ENCODE results near the gene EFNA5.

The EFNA5 gene

DNA sequence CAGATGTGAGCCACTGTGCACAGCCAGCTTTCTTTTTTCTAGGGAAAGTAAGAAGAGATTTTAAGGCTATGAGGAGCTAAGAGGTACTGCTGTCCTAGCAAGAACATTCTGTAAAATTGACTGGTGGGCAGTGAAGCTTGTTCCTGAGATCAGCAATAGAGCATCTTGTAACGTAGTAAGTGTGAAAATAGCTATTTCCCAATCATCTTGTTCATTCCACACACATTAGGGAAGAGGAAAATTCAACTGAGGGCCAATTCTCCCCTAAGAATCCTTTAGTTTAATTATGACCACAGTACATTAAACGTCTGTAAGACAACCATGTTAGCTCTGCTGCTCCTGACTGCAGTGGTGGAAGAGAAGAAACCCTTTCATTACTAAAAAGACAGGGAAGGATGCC, 246.2 kb downstream of the EFNA5 start:
- no peaks in the 10 kb centered on the region for H3K36me3 ChIP-seq
- H3K9me3 ChIP-seq (ENCODE audit: severe bottlenecking), result no peaks in the 10 kb centered on the region
- no peaks in the 10 kb centered on the region for H3K27me3 ChIP-seq (ENCODE audit: insufficient read depth, low read depth, severe bottlenecking)
- H3K4me3 ChIP-seq (ENCODE audit: low read depth, low read length), result no peak overlapping the region
- TF ChIP-seq, protein P1, sequence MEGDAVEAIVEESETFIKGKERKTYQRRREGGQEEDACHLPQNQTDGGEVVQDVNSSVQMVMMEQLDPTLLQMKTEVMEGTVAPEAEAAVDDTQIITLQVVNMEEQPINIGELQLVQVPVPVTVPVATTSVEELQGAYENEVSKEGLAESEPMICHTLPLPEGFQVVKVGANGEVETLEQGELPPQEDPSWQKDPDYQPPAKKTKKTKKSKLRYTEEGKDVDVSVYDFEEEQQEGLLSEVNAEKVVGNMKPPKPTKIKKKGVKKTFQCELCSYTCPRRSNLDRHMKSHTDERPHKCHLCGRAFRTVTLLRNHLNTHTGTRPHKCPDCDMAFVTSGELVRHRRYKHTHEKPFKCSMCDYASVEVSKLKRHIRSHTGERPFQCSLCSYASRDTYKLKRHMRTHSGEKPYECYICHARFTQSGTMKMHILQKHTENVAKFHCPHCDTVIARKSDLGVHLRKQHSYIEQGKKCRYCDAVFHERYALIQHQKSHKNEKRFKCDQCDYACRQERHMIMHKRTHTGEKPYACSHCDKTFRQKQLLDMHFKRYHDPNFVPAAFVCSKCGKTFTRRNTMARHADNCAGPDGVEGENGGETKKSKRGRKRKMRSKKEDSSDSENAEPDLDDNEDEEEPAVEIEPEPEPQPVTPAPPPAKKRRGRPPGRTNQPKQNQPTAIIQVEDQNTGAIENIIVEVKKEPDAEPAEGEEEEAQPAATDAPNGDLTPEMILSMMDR (IDR thresholded peaks at IDR 0.05; ENCODE audit: low read depth, low read length), result no peak
- DNase-seq, result no peak
- H3K27ac ChIP-seq, result no peak overlapping the region

DNA sequence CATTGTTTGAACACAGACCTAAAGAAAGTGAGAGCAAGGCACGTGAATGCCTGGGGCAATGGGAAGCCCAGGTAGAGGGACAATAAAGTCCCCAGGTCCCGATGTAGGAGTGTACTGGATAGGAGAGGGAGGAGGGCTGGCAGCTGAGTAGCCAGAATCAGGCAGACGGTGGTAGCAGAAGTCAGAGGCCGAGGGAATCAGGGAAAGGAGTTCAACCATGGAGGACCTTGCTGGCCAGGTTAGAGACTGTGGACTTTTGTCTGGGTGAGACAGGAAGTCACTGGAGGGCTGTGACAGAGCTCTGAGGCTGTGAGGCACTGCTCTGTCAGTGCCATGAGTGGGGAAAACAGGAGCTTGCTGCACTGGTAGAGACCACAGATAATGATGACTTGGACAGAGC, 248.2 kb downstream of the EFNA5 start:
- no peaks in the 10 kb centered on the region for H3K27me3 ChIP-seq (ENCODE audit: insufficient read depth, low read depth, severe bottlenecking)
- no peak for DNase-seq
- no peaks in the 10 kb centered on the region for H3K9me3 ChIP-seq (ENCODE audit: severe bottlenecking)
- no peaks in the 10 kb centered on the region for H3K36me3 ChIP-seq
- H3K27ac ChIP-seq, result no peak overlapping the region
- TF ChIP-seq, protein P1 (IDR thresholded peaks at IDR 0.05; ENCODE audit: low read depth, low read length), result no peak
- no peak overlapping the region for H3K4me3 ChIP-seq (ENCODE audit: low read depth, low read length)

DNA sequence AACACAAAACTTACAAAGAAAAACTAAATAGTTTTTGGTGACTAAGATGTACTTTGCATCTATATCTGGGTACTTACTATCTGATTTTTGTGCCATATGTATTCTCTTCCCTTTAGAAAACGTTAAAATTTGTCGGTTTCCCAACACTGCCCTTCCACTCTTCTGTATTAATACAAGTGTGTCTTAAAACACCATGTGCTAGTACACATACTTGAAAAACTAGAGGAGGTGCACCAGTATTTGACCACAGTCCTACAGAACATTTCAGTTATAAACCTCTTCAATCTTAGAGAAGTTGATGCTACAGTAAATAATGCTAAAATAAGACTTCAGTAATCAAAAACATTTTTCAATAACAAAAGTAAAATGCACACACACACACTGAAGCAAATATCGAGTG, 251.2 kb downstream of the EFNA5 start:
- H3K9me3 ChIP-seq (ENCODE audit: severe bottlenecking), result no peaks in the 10 kb centered on the region
- H3K36me3 ChIP-seq, result no peaks in the 10 kb centered on the region
- H3K27ac ChIP-seq, result no peak overlapping the region
- no peak overlapping the region for H3K4me3 ChIP-seq (ENCODE audit: low read depth, low read length)
- DNase-seq, result no peak
- TF ChIP-seq, protein P1 (IDR thresholded peaks at IDR 0.05; ENCODE audit: low read depth, low read length), result no peak
- H3K27me3 ChIP-seq (ENCODE audit: insufficient read depth, low read depth, severe bottlenecking), result no peaks in the 10 kb centered on the region

DNA sequence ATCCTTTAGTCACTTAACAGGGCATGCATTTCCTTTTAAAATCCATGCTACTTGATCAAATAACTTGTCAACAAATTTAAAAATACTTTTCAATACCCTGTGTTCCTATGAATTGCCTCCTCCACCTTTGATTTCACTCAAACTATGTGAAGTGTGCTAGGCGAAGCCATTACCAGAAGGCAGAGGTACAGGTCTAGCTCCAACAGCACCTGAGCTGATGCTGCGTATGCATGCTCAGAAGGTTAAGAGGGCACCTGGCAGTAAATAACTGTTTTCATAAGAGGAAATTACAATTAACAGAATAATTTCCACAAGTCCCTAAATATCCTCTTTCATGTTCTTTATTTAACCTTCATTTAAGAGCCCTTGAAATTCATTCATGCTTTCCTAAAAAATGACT, 251.8 kb downstream of the EFNA5 start:
- no peaks in the 10 kb centered on the region for H3K9me3 ChIP-seq (ENCODE audit: severe bottlenecking)
- no peak overlapping the region for H3K27ac ChIP-seq
- no peak overlapping the region for H3K4me3 ChIP-seq (ENCODE audit: low read depth, low read length)

DNA sequence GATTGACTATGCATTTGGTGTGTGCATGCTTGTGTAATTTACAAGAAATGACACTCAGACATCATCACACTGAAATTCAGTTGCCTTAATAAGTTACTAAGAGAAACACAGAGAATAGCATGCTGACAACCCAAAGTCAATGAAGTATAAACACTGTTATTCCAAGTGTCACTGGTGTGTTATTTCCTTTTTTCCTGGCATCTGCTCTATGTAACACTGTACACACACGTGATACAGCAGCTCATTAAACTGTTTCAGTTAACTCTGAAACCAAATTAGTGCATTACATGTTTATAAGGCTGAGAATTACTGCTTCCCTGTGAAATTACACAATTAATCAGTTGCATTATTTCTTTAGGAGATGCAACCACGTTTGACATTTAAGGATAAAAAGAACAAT, 252.7 kb downstream of the EFNA5 start:
- H3K27ac ChIP-seq, result no peak overlapping the region
- H3K27me3 ChIP-seq (ENCODE audit: insufficient read depth, low read depth, severe bottlenecking), result no peaks in the 10 kb centered on the region
- H3K36me3 ChIP-seq, result no peaks in the 10 kb centered on the region
- TF ChIP-seq, protein P1 (IDR thresholded peaks at IDR 0.05; ENCODE audit: low read depth, low read length), result no peak
- no peak overlapping the region for H3K4me3 ChIP-seq (ENCODE audit: low read depth, low read length)
- no peak for DNase-seq
- H3K9me3 ChIP-seq (ENCODE audit: severe bottlenecking), result no peaks in the 10 kb centered on the region

More for the DNA sequence above, 251.8 kb downstream of the EFNA5 start:
- no peaks in the 10 kb centered on the region for H3K27me3 ChIP-seq (ENCODE audit: insufficient read depth, low read depth, severe bottlenecking)
- DNase-seq, result no peak
- TF ChIP-seq, protein P1 (IDR thresholded peaks at IDR 0.05; ENCODE audit: low read depth, low read length), result no peak
- H3K36me3 ChIP-seq, result no peaks in the 10 kb centered on the region

DNA sequence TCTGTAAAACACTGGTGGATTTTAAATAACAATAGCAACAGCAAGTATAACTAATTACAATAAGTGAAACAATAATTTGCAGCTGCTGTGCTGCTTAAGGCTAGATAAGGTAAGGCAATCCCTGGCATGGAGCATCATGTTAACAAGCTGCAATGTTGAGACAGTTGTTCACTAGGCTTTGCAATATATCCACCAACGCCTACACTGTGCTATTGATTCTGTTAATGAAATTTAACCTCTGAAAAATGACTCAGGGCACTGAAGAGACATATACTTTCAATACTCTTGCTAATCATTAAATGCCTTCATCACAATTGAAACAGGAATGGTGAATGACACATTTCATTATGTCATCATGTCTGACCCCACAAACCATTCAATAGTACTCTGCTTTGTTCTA, 255.0 kb downstream of the EFNA5 start:
- no peak for DNase-seq
- H3K27ac ChIP-seq, result no peak overlapping the region
- TF ChIP-seq, protein P1 (IDR thresholded peaks at IDR 0.05; ENCODE audit: low read depth, low read length), result no peak
- H3K9me3 ChIP-seq (ENCODE audit: severe bottlenecking), result no peaks in the 10 kb centered on the region
- no peak overlapping the region for H3K4me3 ChIP-seq (ENCODE audit: low read depth, low read length)
- H3K36me3 ChIP-seq, result no peaks in the 10 kb centered on the region
- no peaks in the 10 kb centered on the region for H3K27me3 ChIP-seq (ENCODE audit: insufficient read depth, low read depth, severe bottlenecking)

All from WERI-Rb-1 (cell line).